ENCODE results near the gene FRMPD4. TPM values are rescaled to one million over a fixed set of nuclear protein-coding genes. Genes with fewer than 3 reads are reported as not detected.

FRMPD4 gene
- total RNA-seq, 1 experiment from 2014 or later = not detected

DNA sequence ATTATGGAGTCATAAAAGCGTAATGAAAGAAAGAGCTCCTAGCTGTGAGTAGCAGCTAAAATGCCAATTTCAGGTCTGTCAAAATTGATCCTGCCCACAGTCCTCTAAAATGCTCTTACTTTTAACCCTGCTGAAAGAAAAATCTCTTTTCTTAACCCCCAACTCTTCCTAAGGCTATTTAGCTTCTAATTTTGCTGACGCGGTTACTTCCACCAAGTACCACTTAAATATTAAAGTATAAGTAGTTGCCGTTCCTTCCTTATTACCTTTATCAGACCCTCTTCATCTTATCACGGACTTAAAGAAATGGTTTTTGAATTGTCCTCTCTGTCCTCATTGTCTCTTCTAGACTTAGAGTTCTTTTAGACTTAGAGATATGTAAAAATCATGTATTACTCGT lies 272.2 kb downstream of the FRMPD4 start:
- no peak overlapping the region for H3K4me3 ChIP-seq
- ChIA-PET POLR2A (ENCODE audit: unreplicated experiment) (no interaction called here), CTCF (no interaction called here)
- no peak for DNase-seq
- H3K4me2 ChIP-seq = no peak overlapping the region
- TF ChIP-seq, protein P1, sequence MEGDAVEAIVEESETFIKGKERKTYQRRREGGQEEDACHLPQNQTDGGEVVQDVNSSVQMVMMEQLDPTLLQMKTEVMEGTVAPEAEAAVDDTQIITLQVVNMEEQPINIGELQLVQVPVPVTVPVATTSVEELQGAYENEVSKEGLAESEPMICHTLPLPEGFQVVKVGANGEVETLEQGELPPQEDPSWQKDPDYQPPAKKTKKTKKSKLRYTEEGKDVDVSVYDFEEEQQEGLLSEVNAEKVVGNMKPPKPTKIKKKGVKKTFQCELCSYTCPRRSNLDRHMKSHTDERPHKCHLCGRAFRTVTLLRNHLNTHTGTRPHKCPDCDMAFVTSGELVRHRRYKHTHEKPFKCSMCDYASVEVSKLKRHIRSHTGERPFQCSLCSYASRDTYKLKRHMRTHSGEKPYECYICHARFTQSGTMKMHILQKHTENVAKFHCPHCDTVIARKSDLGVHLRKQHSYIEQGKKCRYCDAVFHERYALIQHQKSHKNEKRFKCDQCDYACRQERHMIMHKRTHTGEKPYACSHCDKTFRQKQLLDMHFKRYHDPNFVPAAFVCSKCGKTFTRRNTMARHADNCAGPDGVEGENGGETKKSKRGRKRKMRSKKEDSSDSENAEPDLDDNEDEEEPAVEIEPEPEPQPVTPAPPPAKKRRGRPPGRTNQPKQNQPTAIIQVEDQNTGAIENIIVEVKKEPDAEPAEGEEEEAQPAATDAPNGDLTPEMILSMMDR (conservative IDR thresholded peaks at IDR 0.05) = no peak
- TF ChIP-seq EZH2 (IDR thresholded peaks at IDR 0.05; ENCODE audit: low read depth) = no peak
- H3K79me2 ChIP-seq (ENCODE audit: low read depth) = no peaks in the 10 kb centered on the region
- H3K9me3 ChIP-seq (ENCODE audit: insufficient read depth, low read depth) = no peaks in the 10 kb centered on the region
- no peaks in the 10 kb centered on the region for H4K20me1 ChIP-seq (ENCODE audit: insufficient read depth)
- no peaks in the 10 kb centered on the region for H3K4me1 ChIP-seq (replicated peaks; ENCODE audit: insufficient read depth)
- no peaks in the 10 kb centered on the region for H3K36me3 ChIP-seq (ENCODE audit: low read depth)
- H3K27ac ChIP-seq = no peak overlapping the region
- no peaks in the 10 kb centered on the region for H3F3A ChIP-seq (ENCODE audit: insufficient read depth, low read depth)
- H3K9me2 ChIP-seq (ENCODE audit: insufficient read depth) = no peaks in the 10 kb centered on the region
- no peak overlapping the region for H2AFZ ChIP-seq
- no TSS peak for BruUV-seq (replicated peaks)
- intact Hi-C loops (cut with micrococcal nuclease; ENCODE audit: unreplicated experiment) = no loop called here
- no peaks in the 10 kb centered on the region for H3K27me3 ChIP-seq (ENCODE audit: insufficient read depth, low read depth)

DNA sequence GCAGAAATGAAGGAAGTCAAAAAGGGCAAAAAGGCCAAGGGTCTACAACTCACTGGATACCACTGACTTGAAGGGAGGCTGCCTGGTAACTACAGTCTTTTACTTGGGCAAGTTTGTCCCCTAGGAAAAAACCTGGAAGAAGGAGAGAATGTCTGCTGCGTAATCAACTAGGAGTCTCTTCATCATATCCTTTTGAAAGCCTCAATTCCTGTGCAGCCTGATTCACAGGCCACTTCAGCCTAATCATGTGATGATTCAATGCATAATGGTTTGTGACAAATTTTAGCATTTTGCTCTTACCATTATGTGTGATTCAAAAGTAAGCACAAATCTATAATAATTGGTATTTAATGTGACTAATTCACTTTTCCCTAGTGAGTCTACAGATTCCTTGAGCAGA lies 273.6 kb downstream of the FRMPD4 start:
- no peaks in the 10 kb centered on the region for H3K4me1 ChIP-seq (replicated peaks; ENCODE audit: insufficient read depth)
- H3F3A ChIP-seq (ENCODE audit: insufficient read depth, low read depth) = no peaks in the 10 kb centered on the region
- intact Hi-C loops (cut with micrococcal nuclease; ENCODE audit: unreplicated experiment) = no loop called here
- no peak overlapping the region for H3K27ac ChIP-seq
- H3K9me3 ChIP-seq (ENCODE audit: insufficient read depth, low read depth) = no peaks in the 10 kb centered on the region
- no TSS peak for BruUV-seq (replicated peaks)
- POLR2A ChIA-PET (ENCODE audit: unreplicated experiment) = no interaction called here
- no peak for DNase-seq
- CTCF ChIA-PET = no interaction called here
- no peaks in the 10 kb centered on the region for H3K27me3 ChIP-seq (ENCODE audit: insufficient read depth, low read depth)
- no peak overlapping the region for H2AFZ ChIP-seq
- TF ChIP-seq, protein P1 (conservative IDR thresholded peaks at IDR 0.05) = no peak
- TF ChIP-seq EZH2 (IDR thresholded peaks at IDR 0.05; ENCODE audit: low read depth) = no peak
- H3K9me2 ChIP-seq (ENCODE audit: insufficient read depth) = no peaks in the 10 kb centered on the region
- no peaks in the 10 kb centered on the region for H4K20me1 ChIP-seq (ENCODE audit: insufficient read depth)
- no peaks in the 10 kb centered on the region for H3K79me2 ChIP-seq (ENCODE audit: low read depth)
- no peaks in the 10 kb centered on the region for H3K36me3 ChIP-seq (ENCODE audit: low read depth)
- no peak overlapping the region for H3K4me3 ChIP-seq
- H3K4me2 ChIP-seq = no peak overlapping the region

DNA sequence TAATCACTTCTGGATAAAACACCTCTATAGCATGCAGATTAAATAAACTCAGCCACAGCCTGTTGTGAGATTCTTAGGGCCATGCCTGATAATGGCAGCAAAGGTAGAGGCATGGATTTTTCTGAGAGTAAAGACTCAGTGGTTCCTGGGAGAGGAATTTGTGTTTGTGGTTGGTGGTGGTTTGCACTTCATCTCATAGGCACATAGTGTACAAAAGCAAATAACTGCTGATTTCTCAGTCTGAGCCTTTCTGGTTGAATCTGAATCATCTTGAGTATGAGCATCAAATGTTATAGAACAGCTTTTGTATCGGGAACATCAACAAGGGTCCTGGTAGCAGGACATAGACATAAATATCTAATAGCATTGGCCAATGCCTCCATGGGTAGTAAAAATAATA lies 274.3 kb downstream of the FRMPD4 start:
- Histone ChIP-seq H4K20me1 (ENCODE audit: insufficient read depth) (no peaks in the 10 kb centered on the region), H3K9me2 (ENCODE audit: insufficient read depth) (no peaks in the 10 kb centered on the region), H3K4me1 (replicated peaks; ENCODE audit: insufficient read depth) (no peaks in the 10 kb centered on the region), H3K79me2 (ENCODE audit: low read depth) (no peaks in the 10 kb centered on the region), H3K36me3 (ENCODE audit: low read depth) (no peaks in the 10 kb centered on the region), H3K9me3 (ENCODE audit: insufficient read depth, low read depth) (no peaks in the 10 kb centered on the region), H3K27me3 (ENCODE audit: insufficient read depth, low read depth) (no peaks in the 10 kb centered on the region), H3K27ac (no peak overlapping the region), H3F3A (ENCODE audit: insufficient read depth, low read depth) (no peaks in the 10 kb centered on the region), H2AFZ (no peak overlapping the region), H3K4me3 (no peak overlapping the region), H3K4me2 (no peak overlapping the region)
- CTCF ChIA-PET = no interaction called here
- TF ChIP-seq EZH2 (IDR thresholded peaks at IDR 0.05; ENCODE audit: low read depth) = no peak
- TF ChIP-seq, protein P1 (conservative IDR thresholded peaks at IDR 0.05) = no peak
- POLR2A ChIA-PET (ENCODE audit: unreplicated experiment) = no interaction called here
- no peak for DNase-seq
- intact Hi-C loops (cut with micrococcal nuclease; ENCODE audit: unreplicated experiment) = no loop called here
- BruUV-seq (replicated peaks) = no TSS peak

All from PC-9 (cell line).